ENCODE data around the gene ALG8.
"Not testable (repeated sequence)": the region's sequence is repeated elsewhere in the genome, so short reads cannot be mapped to it uniquely, and the experiment has no call there.

ALG8 gene

DNA sequence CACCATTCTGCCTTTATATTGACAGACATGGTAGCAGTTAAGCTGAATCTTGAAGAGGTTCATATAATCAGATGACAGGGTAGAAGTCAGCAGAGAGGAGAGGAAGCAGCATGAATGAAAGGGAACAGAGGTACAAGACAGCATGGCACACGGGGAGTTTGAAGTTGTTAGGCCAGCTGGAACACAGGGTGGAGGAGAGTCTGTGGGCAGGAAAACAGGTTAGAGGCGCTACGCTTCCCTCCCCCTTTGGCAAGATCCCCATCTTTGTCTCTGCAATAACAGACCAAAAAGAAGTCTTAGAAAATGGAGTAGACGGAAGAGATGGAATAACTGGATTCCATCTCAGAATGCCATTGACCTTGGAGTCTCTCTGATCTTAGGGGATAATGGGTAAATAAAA, 39.8 kb downstream of the ALG8 start:
- no peak for DNase-seq

DNA sequence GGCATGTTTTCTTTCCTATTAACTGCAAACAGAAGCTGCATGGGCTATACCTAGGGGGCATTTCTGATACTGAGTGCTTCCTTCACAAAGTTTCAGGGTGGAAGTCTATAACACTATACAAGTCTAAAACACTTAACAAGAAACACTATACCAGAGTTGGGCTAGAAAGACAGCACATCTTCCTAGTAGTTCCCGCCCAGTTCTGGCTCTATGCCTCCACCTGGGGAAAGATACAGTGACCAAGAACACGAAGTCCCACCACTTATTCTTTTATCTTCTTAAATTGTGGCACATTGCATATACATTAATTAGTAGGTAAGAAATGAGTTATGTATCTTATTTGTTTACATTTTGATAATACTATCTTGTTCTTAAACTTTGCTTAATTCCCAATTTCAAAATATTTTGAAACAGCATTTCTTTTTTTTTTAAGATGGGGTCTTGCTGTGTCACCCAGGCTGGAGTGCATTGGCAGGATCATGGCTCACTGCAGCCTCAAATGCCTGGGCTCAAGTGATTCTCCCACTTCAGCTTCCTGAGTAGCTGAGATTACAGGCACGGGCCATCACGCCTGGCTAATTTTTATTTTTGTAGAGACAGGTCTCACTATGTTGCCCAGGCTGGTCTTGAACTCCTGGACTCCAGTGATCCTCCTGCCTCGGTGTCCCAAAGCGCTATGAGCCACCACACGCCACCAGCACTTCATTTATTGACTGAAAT, 41.6 kb downstream of the ALG8 start:
- DNase-seq = no peak

DNA sequence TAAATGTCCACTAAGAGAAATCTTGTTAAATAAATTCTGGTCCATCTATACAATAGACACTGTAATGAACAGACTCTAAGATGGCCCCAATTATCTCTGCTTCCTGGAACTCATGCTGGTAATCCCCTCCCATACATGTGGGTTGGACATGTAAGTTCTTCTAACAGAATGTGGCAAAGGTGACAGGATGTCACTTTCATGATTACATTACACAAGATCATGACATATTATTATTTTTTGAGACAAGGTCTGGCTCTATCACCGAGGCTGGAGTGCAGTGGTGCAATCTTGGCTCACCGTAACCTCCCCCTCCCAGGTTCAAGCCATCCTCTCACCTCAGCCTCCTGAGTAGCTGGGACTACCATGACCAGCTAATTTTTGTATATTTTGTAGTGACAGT, 45.2 kb downstream of the ALG8 start:
- DNase-seq = no peak

DNA sequence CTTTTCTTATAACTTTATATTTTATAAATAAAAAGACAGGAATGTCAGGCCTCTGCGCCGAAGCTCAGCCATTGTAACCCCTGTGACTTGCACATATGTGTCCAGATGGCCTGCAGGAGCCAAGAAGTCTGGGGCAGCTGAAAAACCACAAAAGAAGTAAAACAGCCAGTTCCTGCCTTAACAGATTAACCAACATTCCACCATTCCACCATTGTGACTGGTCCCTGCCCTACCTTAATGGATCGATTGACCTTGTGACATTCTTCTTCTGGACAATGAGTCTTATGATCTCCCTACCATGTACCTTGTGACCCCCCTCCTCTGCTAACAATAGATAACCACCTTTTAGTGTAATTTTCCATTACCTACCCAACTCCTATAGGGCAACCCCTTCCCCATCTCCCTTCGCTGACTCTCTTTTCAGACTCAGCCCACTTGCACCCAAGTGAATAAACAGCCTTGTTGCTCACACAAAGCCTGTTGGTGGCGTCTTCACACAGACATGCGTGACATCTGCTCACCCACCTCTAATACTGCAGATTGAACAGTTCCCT, 52.8 kb downstream of the ALG8 start:
- DNase-seq = not testable (repeated sequence)

DNA sequence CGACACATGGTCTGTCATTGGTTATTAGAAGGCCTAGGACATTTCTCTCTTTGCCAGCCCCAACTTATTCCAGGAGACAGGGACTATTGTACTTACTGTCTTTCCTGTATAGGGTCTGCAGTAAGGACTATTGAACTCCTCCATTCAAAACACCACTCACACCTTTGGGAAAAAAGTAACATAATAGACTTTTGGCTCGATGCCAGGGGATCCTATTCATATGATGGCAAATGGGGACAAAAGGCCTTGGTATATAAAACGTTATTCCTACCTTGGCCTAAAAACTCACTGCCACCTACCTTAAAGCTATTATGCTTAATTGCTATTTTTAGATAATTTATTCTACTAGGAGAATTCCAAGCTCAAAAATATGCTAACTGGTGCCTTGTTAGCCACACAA, 53.5 kb downstream of the ALG8 start:
- no peak for DNase-seq

DNA sequence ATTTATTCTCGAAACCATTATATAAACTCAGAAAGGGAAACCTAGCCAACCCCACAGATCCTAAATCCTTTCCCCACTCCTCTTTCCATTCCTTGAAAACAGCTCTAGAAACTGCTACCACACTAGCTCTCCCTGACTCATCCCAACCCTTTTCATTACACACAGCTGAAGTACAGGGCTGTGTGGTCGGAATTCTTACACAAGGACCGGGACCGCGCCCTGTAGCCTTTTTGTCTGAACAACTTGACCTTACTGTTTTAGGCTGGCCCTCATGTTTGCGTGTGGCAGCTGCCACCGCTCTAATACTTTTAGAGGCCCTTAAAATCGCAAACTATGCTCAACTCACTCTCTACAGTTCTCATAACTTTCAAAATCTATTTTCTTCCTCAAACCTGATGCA, 54.9 kb downstream of the ALG8 start:
- not testable (repeated sequence) for DNase-seq

DNA sequence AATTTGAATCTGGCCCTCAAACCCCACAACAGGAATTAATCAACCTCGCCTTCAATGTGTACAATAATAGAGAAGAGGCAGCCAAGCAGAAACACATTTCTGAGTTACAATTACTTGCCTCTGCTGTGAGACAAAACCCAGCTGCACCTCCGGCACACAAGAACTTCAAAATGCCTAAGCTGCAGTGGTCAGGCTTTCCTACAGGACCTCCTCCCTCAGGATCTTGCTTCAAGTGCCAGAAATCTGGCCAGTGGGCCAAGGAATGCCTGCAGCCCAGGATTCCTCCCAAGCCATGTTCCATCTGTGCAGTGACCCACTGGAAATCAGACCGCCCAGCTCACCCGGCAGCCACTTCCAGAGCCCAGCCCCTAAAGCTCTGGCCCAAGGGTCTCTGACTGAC, 56.4 kb downstream of the ALG8 start:
- peak; percentile 19 for DNase-seq

DNA sequence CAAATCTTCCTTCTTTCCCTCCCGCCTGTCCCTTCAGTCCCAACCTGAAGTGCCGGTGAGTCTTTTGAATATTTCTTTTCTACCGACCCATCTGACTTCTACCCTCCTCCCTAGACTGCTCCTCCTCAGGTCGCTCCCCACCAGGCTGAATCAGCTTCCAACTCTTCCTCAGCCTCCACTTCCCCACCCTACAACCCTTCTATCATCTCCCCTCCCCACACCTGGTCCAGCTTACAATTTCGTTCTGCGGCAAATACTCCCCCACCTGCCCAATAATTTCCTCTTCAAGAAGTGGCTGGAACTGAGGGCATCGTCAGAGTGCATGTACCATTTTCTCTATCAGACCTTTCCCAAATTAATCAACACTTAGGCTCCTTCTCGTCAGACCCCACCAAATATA, 57.3 kb downstream of the ALG8 start:
- no peak for DNase-seq

DNA sequence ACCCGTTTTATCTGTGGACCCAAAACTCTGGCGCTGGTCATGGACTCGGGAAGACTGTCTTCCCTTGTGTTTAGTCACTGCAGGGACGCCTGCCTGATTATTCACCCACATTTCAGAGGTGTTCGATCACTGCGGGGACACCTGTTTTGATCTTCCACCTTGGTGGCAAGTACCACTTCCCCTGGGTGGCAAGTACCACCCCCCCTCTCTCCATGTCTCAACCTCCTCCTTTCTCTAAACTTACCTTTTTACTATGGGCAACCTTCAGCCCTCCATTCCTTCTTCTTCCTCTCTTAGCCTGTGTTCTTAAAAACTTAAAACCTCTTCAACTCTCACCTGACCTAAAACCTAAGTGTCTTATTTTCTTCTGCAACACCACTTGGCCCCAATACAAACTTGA, 57.8 kb downstream of the ALG8 start:
- DNase-seq = no peak

DNA sequence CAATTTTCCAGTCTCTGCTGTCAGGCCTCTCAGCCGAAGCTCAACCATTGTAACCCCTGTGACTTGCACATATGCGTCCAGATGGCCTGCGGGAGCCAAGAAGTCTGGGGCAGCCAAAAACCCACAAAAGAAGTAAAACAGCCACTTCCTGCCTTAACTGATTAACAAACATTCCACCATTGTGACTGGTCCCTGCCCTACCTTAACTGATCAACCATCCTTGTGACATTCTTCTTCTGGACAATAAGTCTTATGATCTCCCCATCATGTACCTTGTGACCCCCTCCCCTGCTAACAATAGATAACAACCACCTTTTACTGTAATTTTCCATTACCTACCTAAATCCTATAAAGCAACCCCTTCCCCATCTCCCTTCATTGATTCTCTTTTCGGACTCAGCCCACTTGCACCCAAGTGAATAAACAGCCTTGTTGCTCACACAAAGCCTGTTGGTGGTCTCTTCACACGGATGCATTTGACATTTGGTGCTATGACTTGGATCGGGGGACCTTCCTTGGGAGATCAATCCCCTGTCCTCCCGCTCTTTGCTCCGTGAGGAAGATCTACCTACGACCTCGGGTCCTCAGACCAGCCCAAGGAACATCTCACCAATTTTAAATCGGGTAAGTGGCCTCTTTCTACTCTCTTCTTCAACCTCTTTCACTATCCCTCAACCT, 58.5 kb downstream of the ALG8 start:
- no peak for DNase-seq

DNA sequence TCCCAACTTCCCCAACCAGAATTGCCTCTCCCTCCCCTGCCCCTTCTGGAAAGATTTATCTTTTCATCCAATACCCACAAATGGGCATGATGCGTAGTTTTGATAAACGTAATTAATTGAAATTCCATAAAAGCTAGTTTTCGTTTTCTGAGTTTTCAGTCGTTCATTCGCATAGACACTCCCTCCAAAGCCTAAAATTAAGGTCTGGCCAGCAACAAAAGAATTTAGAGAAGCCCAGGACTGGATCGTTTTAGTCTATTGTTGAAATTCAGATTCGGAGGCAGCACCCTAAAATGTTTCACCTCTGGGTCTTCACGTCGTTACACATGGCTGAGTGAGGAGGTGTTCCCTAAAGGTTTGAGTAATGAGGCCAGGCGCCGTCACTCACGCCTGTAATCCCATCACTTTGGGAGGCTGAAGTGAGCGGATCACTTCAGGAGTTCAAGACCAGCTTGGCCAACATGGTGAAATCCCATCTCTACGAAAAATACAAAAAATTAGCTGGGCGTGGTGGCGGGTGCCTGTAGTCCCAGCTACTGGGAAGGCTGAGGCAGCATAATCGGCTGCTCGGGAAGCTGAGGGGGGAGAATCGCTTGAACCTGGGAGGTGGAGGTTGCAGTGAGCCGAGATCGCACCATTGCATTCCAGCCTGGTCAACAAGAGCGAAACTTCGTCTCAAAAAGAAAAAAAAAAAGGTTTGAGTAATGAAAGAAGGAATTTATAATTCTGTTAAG, 59.2 kb downstream of the ALG8 start:
- no peak for DNase-seq

DNA sequence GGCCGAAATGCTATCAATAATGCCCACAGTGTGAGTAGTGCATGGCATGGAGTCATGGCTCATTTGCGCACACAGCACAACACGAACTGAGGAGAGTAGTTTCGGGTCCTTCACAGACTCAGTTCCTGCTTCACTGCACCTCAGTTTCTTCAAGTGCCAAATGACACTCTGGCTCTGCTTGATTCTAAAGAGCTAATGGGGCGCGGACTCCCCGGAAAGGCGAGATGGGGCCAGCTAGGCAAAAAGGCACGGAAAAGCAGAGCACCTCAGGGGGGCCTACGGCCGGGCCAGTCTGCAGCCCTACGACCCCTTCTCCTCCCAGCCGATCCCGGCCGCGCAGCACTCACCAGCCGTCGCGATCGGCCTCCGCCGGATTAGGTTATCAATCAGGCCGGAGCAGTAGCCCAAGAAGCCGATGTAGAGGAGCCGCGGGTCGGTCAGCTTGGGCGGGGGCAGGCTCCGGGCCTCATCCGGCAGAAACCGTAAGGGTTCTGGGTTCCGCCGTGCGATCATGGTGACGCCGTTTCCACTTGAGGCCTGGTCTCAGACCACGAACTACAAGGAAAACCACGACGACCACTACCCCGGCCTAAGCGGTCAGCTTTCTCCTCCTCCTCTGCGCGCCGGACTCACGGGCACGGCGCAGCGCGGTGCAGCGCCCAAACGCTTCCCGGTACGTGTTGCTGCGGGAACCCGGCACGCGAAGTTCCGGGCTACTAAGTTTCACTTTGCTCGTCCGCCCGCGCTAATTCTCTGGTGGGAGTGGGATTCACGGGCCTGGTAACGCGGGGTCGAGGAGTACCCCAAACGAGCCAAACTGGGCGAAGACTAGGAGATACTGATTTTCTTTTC, 60.0 kb downstream of the ALG8 start, which contains the start of gene NDUFC2:
NDUFC2 (minus strand) TSS at position 631 of the 852 bp plus-strand sequence; CDS start at position 513, 118 bp downstream.
- DNase-seq = peak; percentile 94

DNA sequence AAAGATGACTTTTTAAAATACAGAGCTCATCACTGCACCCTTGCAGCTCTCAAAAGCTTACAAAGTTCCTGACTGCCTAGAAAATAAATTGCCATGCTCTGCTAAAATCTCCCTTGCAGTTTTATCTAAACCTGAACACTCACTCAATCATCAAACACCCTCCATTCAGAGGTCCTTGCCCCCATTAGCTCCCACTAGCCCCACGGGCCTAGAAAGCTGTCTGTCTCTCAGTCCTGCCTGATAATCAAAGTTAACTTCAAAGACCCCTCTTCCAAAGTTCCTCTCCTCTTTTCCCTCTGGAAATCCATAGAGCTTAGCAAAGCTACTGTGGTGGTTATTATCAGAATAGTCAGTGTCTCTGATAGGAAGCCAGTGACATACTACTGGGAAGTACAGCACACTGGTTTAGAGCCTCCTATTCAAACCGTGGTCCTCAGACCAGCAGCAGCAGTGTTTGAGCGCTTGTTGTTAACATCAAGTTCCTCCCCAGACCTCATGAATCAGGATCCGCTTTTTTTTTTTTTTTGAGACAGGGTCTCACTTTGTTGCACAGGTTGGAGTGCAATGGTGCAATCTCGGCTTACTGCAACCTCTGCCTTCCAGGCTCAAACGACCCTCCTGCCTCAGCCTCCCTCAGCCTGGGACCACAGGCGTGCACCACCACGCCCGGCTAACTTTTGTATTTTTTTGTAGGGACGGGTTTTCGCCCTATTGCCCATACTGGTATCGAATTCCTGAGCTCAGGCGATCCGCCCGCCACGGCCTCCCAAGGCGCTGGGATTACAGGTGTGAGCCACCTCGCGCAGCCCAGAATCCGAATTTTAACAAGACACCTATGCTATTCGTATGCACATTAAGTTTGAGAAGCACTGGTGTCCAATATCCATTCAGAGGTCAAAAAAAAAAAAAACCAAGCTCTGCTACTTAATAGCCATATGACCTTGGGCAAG, 60.9 kb downstream of the ALG8 start:
- DNase-seq = no peak

DNA sequence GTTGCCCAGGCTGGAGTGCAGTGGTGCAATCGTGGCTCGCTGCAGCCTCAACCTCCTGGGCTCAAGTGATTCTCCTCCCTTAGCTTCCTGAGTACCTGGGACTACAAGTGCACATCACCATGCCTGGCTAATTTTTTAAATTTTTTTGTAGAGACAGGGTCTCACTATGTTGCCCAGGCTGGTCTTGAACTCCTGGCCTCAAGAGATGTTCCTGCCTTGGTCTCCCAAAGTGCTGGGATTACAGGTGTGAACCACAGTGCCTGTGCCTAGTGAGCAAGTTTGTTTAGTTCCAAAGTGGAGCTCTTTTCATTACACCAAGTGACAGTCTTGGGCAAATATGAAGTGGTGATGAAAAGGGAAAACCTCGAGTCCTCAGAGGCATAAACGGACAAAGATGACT, 61.8 kb downstream of the ALG8 start:
- DNase-seq = not testable (repeated sequence)

DNA sequence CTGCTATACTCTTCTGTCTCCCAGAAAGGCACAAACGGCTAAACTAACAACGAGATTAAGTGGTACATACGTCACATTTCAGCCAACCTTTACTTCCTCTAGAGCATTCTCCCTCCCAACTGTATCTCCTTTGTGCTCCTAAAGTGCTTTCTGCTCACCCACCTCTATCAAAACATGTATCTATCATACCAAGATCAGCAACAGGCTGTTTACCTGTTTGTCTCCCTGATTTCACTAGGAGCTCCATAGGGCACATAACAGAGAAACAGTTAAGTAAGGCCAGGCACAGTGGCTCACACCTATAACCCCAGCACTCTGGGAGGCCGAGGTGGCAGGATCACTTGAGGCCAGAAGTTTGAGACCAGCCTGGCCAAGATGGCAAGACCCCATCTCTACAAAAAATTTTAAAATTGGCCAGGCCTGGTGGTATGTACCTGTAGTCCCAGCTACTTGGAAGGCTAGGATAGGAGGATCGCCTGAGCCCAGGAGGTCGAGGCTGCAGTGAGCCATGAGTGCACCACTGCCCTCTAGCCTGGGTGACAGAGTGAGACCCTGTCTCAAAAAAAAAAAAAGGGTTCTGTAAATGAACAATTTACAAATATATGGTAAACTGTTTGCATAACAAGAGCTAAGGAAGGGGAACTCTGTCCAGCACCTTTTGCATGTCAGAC, 62.6 kb downstream of the ALG8 start:
- no peak for DNase-seq

DNA sequence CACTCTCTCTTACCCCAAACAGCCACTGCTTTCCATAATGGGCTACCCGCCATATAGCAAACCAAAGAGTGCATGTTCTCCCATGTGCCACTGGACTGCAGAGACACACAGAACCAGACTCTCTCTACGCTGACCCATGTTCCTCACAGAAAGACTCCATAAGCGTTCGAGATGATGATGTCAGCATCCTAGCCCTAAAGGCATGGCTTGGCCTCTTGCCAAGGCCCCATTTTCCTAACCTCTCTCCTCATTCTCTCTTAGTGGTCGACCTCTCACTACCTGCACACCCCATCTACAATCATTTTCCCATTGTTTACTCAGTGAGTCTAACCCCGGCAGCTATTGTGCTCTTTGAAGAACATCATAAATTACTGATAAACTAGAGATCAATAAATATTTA, 64.7 kb downstream of the ALG8 start:
- DNase-seq = no peak

DNA sequence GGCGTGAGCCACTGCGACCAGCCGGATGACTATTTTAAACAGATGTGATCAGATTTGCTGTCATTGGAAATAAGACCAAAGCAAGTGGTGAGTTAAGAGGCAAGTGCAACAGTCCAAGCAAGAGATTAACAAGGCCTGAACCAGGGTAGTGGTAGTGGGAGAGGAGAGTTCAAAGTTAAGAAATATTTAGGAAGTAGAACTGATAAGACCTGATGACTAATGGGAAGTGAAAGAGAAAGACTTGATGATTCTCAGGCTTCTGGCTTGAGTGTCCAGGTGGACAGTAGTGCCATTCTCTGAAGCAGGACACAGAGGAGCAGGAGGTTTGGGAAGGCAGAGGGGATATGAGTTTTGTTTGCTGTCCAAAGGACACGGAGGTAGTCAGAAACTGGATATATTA, 67.0 kb downstream of the ALG8 start:
- DNase-seq = no peak

DNA sequence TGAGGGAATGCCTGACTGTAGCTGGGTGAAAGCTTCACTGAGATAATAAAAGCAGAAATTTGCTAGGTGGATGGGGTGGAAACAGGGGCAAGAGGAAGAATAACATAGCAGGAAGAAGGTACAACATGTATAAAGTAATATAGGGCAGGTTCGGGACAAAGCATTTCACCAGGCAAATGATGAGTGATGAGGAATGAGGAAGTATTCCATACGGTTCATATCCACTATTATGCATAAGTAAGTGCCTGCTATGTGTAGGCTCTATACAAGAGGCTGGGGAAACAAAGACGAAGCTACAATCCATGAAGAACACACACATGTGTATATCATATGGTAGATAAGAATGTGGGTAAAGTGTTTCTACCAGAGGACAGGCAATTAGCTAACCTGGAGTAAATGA, 67.7 kb downstream of the ALG8 start:
- no peak for DNase-seq

DNA sequence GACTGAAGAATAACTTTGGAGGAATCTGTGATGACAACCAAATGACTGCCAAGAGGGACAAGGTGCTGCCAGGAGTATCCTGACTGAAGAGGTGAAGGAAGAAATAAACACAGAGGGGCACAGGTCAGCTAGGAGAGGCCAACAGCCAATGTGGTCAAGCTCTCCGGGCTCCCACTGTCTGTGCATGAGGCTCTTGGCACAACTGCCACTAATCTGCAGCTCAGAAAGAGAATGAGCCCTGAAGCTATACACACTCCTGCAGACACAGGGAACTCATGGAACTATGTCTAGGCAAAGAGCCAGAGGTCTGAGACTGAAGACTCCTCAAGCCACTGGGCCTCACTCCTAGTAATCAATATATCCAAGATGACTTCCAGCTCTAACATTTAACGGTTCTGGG, 68.8 kb downstream of the ALG8 start:
- DNase-seq = no peak

DNA sequence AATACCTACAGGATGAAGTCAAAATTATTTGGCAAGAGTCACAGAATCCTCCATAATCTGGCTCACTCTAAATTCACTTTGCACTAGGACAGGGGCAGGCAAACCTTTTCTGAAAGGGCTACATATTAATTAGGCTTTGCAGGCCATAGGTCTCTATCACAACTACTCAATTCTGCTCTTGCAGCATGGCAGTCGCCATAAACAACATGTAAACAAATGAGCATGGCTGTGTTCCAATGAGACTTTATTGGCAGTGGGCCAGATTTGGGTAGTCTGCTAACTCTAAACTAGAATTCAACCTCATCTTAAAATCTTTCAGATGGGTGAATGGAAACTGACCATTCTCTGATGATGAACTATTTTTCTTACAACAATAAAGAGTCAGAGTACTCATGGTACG, 70.0 kb downstream of the ALG8 start:
- no peak for DNase-seq

DNA sequence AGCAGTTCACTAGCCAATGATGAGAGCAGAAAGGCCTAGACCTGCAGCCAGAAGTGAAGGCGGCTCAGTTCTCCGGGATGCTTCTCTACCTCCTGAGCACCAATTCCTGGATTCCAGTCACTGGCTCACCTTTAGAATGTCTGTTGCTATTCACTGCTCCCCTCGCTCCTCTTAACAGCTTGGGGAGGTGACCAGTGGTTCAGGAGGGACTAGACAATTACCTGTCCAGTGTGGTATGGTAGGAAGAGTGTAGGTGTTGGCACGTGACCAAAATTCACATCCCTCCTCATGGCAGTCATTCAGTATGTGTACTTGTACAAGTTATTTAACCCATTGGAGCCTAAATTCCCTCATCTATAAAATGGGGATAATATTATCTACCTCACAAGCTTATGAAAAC, 71.7 kb downstream of the ALG8 start:
- DNase-seq = no peak
